Skeletal muscle satellite cell (primary cell): ENCODE data around the gene RASGRF2.

Experiments
- H3K27me3 ChIP-seq: 2 replicates; pipeline ENCODE4 v1.7.0; 2013; ENCODE audit warnings: low read length; ENCODE audit not compliant: control insufficient read depth, insufficient read depth
- H3K36me3 ChIP-seq: 2 replicates; pipeline ENCODE4 v1.7.0; 2013; ENCODE audit warnings: mild to moderate bottlenecking, control low read depth, low read length; ENCODE audit not compliant: insufficient read depth
- H3K4me1 ChIP-seq: 2 replicates; pipeline ENCODE4 v1.7.0; 2013; ENCODE audit warnings: low read length; ENCODE audit not compliant: control insufficient read depth, insufficient read depth
- H3K4me2 ChIP-seq: 2 replicates; pipeline ENCODE4 v1.7.0; 2013; ENCODE audit warnings: mild to moderate bottlenecking, low read length
- H3K4me3 ChIP-seq: 2 replicates; pipeline ENCODE4 v1.7.0; 2013; ENCODE audit warnings: low read length
- H3K9ac ChIP-seq: 2 replicates; pipeline ENCODE4 v1.7.0; 2013; ENCODE audit warnings: mild to moderate bottlenecking, low read depth, low read length, moderate library complexity
- H3K9me3 ChIP-seq: replicated peaks from 2 replicates; pipeline ENCODE4 v1.7.0; 2013; ENCODE audit warnings: mild to moderate bottlenecking, control low read depth, low read length

Gene RASGRF2

DNA sequence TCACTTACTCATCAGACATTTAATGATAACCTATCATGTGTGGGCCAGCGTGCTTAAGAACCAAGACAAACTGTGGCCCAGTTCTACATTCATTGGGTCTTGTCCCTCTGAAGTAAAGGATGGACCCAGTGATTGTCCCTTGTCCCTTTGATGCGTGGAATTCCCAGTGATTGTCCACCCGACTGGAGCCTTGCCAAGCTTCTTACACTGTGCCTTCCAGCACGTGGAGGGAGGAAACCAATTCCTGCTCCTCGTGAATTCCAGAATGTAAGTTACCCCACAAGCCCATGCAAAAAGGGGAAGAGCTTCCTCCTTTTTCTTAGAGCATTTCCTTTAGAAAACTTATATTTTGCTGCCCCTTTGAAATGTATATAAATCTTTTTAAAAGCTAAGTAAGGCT lies 280.8 kb downstream of the RASGRF2 start:
- Histone ChIP-seq H3K4me2 (no peak overlapping the region), H3K9ac (no peak overlapping the region), H3K36me3 (no peaks in the 10 kb centered on the region), H3K4me1 (no peaks in the 10 kb centered on the region), H3K27me3 (no peaks in the 10 kb centered on the region), H3K9me3 (no peaks in the 10 kb centered on the region), H3K4me3 (no peak overlapping the region)

DNA sequence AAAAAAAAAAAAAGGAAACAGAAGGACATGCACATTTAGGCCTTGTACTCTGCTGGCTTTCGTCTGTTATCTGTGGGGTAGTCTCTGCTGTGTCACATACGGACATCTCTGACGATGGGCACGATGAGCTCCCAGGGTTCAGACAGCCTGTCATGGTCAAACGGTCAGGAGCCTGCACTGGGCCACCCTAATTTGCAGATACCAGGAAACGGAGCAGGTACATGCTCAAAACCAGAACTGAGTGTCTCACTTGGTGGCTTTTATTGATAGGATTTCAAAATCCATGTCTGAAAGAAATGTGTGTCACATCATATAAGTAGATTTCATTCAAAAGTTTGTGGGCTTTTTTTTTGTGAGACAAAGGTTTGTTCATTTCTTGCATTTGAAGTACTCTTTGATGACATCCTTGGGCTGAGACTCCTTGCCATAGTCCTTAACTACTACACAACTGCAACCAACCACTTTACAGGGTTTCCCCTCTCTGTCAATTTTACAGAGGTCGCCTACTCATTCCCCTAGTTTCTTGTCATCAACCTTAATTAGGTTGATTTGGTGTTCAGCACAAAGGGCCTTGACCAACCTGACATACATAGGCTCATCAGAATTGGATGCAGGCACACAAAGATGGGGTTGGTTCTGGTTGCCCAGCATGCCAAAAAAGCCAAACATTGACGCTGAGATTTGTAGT lies 281.9 kb downstream of the RASGRF2 start:
- H3K36me3 ChIP-seq = no peaks in the 10 kb centered on the region
- H3K9ac ChIP-seq = no peak overlapping the region
- H3K4me1 ChIP-seq = no peaks in the 10 kb centered on the region
- no peak overlapping the region for H3K4me3 ChIP-seq
- H3K9me3 ChIP-seq = no peaks in the 10 kb centered on the region
- no peak overlapping the region for H3K4me2 ChIP-seq
- no peaks in the 10 kb centered on the region for H3K27me3 ChIP-seq

DNA sequence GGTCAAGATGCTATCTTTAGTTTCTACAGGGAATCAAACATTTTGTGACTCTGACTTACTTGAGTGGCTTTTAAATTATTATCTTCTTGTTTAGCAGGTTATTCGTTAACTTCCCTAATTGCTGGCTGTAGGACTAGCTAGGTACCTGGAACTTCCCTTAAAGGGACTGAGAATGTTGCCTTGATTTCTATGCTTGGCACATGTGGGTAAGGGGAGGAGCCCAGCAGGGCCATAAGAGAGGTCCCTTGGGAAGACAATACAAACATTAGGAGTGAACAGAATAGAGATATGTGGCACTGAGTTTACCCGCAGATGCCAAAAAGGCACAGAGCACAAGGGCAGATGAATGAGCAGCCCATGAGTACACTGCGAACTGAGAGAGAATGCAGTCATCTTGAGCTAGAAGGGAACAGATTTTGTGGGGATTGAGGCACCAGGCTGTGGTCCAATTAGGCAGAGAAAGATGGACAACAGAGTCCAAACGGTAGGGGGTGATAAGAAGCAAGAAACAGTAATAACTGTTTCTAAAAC lies 282.8 kb downstream of the RASGRF2 start:
- no peaks in the 10 kb centered on the region for H3K27me3 ChIP-seq
- no peaks in the 10 kb centered on the region for H3K4me1 ChIP-seq
- H3K4me2 ChIP-seq = no peak overlapping the region
- no peaks in the 10 kb centered on the region for H3K36me3 ChIP-seq
- no peak overlapping the region for H3K4me3 ChIP-seq
- H3K9ac ChIP-seq = no peak overlapping the region
- H3K9me3 ChIP-seq = no peaks in the 10 kb centered on the region

DNA sequence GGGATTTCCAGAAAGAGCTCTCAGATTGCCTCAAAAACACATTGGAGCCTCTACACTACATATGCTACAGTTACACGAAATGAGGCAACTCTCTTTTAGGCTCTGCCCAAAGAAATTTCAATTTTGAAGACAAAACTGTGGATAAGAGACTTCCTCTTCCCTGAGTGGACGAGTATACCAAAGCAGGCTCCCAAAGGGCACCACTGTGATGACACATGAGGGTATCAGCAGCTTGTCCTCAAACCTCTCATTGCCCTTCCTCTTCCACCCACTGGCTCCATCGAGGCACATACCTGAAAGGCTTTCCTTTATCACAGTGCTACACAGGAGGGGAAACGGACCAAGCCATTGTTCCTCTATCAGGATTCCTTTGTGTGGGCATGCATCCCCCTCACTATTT lies 284.3 kb downstream of the RASGRF2 start:
- Histone ChIP-seq H3K27me3 (no peaks in the 10 kb centered on the region), H3K4me1 (no peaks in the 10 kb centered on the region), H3K4me2 (no peak overlapping the region), H3K4me3 (no peak overlapping the region), H3K9ac (no peak overlapping the region), H3K9me3 (no peaks in the 10 kb centered on the region), H3K36me3 (no peaks in the 10 kb centered on the region)

DNA sequence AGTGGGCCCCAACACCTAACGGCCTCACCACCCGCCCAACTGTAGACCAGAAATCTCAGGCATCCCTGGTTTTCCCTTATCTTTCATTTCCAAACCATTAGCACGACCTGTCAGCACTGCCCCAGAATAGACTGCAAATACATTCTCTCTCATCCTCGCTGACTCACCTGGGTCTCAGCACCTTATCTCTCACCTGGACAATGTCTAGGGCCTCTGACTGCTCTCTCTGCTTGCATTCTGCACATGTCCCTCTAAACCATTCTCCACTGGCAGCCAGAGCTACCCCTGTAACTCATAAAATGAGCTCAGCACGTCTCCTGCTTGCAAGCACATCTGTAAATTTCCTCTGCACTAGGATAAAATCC lies 285.7 kb downstream of the RASGRF2 start:
- Histone ChIP-seq H3K9ac (no peak overlapping the region), H3K9me3 (no peaks in the 10 kb centered on the region), H3K4me3 (no peak overlapping the region), H3K4me1 (no peaks in the 10 kb centered on the region), H3K27me3 (no peaks in the 10 kb centered on the region), H3K4me2 (no peak overlapping the region), H3K36me3 (no peaks in the 10 kb centered on the region)

- Histone ChIP-seq H3K4me3 (no peak overlapping the region), H3K4me1 (no peaks in the 10 kb centered on the region), H3K4me2 (no peak overlapping the region), H3K9ac (no peak overlapping the region), H3K27me3 (no peaks in the 10 kb centered on the region), H3K9me3 (no peaks in the 10 kb centered on the region), H3K36me3 (no peaks in the 10 kb centered on the region)
Observed at GRCh38 chr5:81246697-81247096, 286.5 kb downstream of the RASGRF2 start.

- Histone ChIP-seq H3K27me3 (no peaks in the 10 kb centered on the region), H3K4me3 (no peak overlapping the region)
Observed at GRCh38 chr5:81247441-81247972, 287.3 kb downstream of the RASGRF2 start.

GRCh38 chr5:81249240-81249639 lies 289.1 kb downstream of the RASGRF2 start:
- no peak overlapping the region for H3K4me2 ChIP-seq

More at GRCh38 chr5:81247441-81247972, 287.3 kb downstream of the RASGRF2 start:
- H3K4me1 ChIP-seq = no peaks in the 10 kb centered on the region
- H3K36me3 ChIP-seq = no peaks in the 10 kb centered on the region
- H3K4me2 ChIP-seq = no peak overlapping the region
- H3K9ac ChIP-seq = no peak overlapping the region
- H3K9me3 ChIP-seq = no peaks in the 10 kb centered on the region

GRCh38 chr5:81250004-81250403 lies 289.8 kb downstream of the RASGRF2 start:
- Histone ChIP-seq H3K9ac (no peak overlapping the region), H3K4me1 (no peaks in the 10 kb centered on the region), H3K4me3 (no peak overlapping the region), H3K9me3 (no peaks in the 10 kb centered on the region), H3K4me2 (no peak overlapping the region), H3K27me3 (no peaks in the 10 kb centered on the region), H3K36me3 (no peaks in the 10 kb centered on the region)

More at GRCh38 chr5:81249240-81249639, 289.1 kb downstream of the RASGRF2 start:
- Histone ChIP-seq H3K27me3 (no peaks in the 10 kb centered on the region), H3K36me3 (no peaks in the 10 kb centered on the region), H3K9ac (no peak overlapping the region), H3K9me3 (no peaks in the 10 kb centered on the region), H3K4me3 (no peak overlapping the region), H3K4me1 (no peaks in the 10 kb centered on the region)

GRCh38 chr5:81251922-81252321 lies 291.8 kb downstream of the RASGRF2 start:
- H3K9ac ChIP-seq = no peak overlapping the region
- no peak overlapping the region for H3K4me3 ChIP-seq
- H3K9me3 ChIP-seq = no peaks in the 10 kb centered on the region
- H3K4me2 ChIP-seq = no peak overlapping the region
- no peaks in the 10 kb centered on the region for H3K36me3 ChIP-seq
- no peaks in the 10 kb centered on the region for H3K27me3 ChIP-seq
- H3K4me1 ChIP-seq = no peaks in the 10 kb centered on the region

DNA sequence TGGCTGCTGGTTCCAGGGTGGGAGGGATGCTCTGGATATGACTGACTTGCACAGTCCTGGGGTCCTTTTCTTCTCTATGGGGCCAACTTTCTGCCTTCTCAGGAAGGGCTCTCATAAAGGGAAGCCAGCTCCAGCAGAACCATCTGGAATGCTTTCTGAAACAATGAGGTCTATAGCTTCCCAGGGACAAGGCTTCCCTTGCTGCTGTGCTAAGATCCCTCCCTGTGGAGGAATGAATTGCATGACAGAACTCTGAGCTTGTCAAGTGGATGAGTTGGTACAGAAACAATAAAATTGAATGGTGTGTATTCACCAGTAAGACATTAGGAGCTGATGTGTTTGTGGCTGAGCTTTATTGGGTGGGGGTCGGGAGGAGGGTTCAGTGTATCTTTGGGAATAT lies 292.7 kb downstream of the RASGRF2 start:
- Histone ChIP-seq H3K9me3 (no peaks in the 10 kb centered on the region), H3K27me3 (no peaks in the 10 kb centered on the region), H3K9ac (no peak overlapping the region), H3K4me3 (no peak overlapping the region), H3K36me3 (no peaks in the 10 kb centered on the region), H3K4me2 (no peak overlapping the region), H3K4me1 (no peaks in the 10 kb centered on the region)

GRCh38 chr5:81253875-81254274 lies 293.7 kb downstream of the RASGRF2 start:
- Histone ChIP-seq H3K9ac (no peak overlapping the region), H3K4me2 (no peak overlapping the region), H3K4me1 (no peaks in the 10 kb centered on the region), H3K4me3 (no peak overlapping the region), H3K9me3 (no peaks in the 10 kb centered on the region), H3K27me3 (no peaks in the 10 kb centered on the region), H3K36me3 (no peaks in the 10 kb centered on the region)
